GM23338 (cell line): ENCODE measurements around the gene NYAP2. TPM values are rescaled to one million over a fixed set of nuclear protein-coding genes. Genes with fewer than 3 reads are reported as not detected.

ENCODE experiments used
- ATAC-seq: fragments of 200-7000 bp; cut with Tn5 transposase; 3 replicates; pipeline ENCODE4 v1.9.1; 2020
- DNase-seq: peaks from one replicate; pipeline ENCODE4 v3.0.0-alpha.2; 2015; ENCODE audit warnings: low spot score
- H2AFZ ChIP-seq: fragments of 200-600 bp; sonication (generic); 2 replicates; pipeline ENCODE4 v1.8.0; 2016; ENCODE audit warnings: antibody characterized with exemption, mild to moderate bottlenecking, moderate library complexity
- H3F3A ChIP-seq: fragments of 200-600 bp; sonication (generic); replicated peaks from 2 replicates; pipeline ENCODE4 v1.8.0; 2017; ENCODE audit warnings: antibody characterized with exemption, mixed run types, low read depth
- H3K27ac ChIP-seq: fragments of 200-600 bp; sonication (generic); 2 replicates; pipeline ENCODE4 v1.6.1; 2016; ENCODE audit warnings: low read depth
- H3K27me3 ChIP-seq: fragments of 200-600 bp; sonication (generic); 2 replicates; pipeline ENCODE4 v1.8.0; 2016; ENCODE audit warnings: mild to moderate bottlenecking, mixed run types, moderate library complexity; ENCODE audit not compliant: insufficient read depth
- H3K36me3 ChIP-seq: fragments of 200-600 bp; sonication (generic); 2 replicates; pipeline ENCODE4 v1.8.0; 2016; ENCODE audit warnings: mild to moderate bottlenecking; ENCODE audit not compliant: insufficient read depth
- H3K4me1 ChIP-seq: fragments of 200-600 bp; sonication (generic); 2 replicates; pipeline ENCODE4 v1.8.0; 2016; ENCODE audit warnings: mild to moderate bottlenecking, moderate library complexity; ENCODE audit not compliant: insufficient read depth
- H3K4me2 ChIP-seq: fragments of 200-600 bp; sonication (generic); 2 replicates; pipeline ENCODE4 v1.7.1; 2017; ENCODE audit warnings: mixed run types
- H3K4me3 ChIP-seq: fragments of 200-600 bp; sonication (generic); 2 replicates; pipeline ENCODE4 v1.6.1; 2016; ENCODE audit warnings: mixed run types
- H3K79me2 ChIP-seq: fragments of 200-600 bp; sonication (generic); replicated peaks from 2 replicates; pipeline ENCODE4 v1.8.0; 2017; ENCODE audit warnings: mild to moderate bottlenecking; ENCODE audit not compliant: insufficient read depth
- H3K9me2 ChIP-seq: fragments of 200-600 bp; sonication (generic); 2 replicates; pipeline ENCODE4 v1.8.0; 2017; ENCODE audit not compliant: insufficient read depth
- H4K20me1 ChIP-seq: fragments of 200-600 bp; sonication (generic); replicated peaks from 2 replicates; pipeline ENCODE4 v1.8.0; 2017; ENCODE audit warnings: mild to moderate bottlenecking; ENCODE audit not compliant: insufficient read depth
- H3K27ac Mint-ChIP-seq: 2 replicates; pipeline ENCODE4 v1.8.0; 2020; ENCODE audit warnings: inconsistent platforms, mild to moderate bottlenecking, moderate library complexity, mixed read lengths
- H3K27me3 Mint-ChIP-seq: 3 replicates; pipeline ENCODE4 v1.8.0; 2022; ENCODE audit warnings: low read depth, mild to moderate bottlenecking, moderate library complexity, mixed read lengths, inconsistent platforms; ENCODE audit not compliant: insufficient read depth, poor library complexity
- H3K36me3 Mint-ChIP-seq: 3 replicates; pipeline ENCODE4 v1.8.0; 2021; ENCODE audit warnings: low read depth, mild to moderate bottlenecking, inconsistent platforms, moderate library complexity, mixed read lengths
- H3K4me1 Mint-ChIP-seq: 3 replicates; pipeline ENCODE4 v1.8.0; 2020; ENCODE audit warnings: mild to moderate bottlenecking, inconsistent platforms, mixed read lengths
- H3K4me3 Mint-ChIP-seq: 3 replicates; pipeline ENCODE4 v1.8.0; 2021; ENCODE audit warnings: moderate library complexity, mild to moderate bottlenecking, inconsistent platforms, mixed read lengths
- H3K9me3 Mint-ChIP-seq: 3 replicates; pipeline ENCODE4 v1.8.0; 2020; ENCODE audit warnings: moderate library complexity, mild to moderate bottlenecking, inconsistent platforms, mixed read lengths
- CREB1 ChIP-seq: fragments of 250-450 bp; sonication (Bioruptor Pico); IDR thresholded peaks from 2 replicates; pipeline ENCODE4 v1.5.0; 2020; ENCODE audit warnings: low read depth, mild to moderate bottlenecking, moderate library complexity
- CTCF ChIP-seq, 2 experiments: fragments of 200-600 bp in 1 of 2; sonication (generic) in 1 of 2; conservative IDR thresholded peaks; 2 replicates each; pipeline versions ENCODE4 v1.5.1 to v1.6.1; 2016 to 2017; ENCODE audit warnings: antibody characterized with exemption in 2 of 2, low read depth in 2 of 2, mild to moderate bottlenecking in 2 of 2, moderate library complexity in 1 of 2
- EZH2 ChIP-seq: fragments of 200-600 bp; sonication (generic); IDR thresholded peaks from one replicate; pipeline ENCODE4 v1.8.0; 2017; ENCODE audit warnings: antibody characterized with exemption, mild to moderate bottlenecking, low read depth; ENCODE audit not compliant: unreplicated experiment
- JUNB ChIP-seq: IDR thresholded peaks from one replicate; pipeline ENCODE4 v1.6.1; 2016; ENCODE audit warnings: antibody characterized with exemption; ENCODE audit not compliant: unreplicated experiment
- POLR2AphosphoS5 ChIP-seq: IDR thresholded peaks from 2 replicates; pipeline ENCODE4 v1.6.1; 2016; ENCODE audit warnings: antibody characterized with exemption, low read depth
- STAT1 ChIP-seq: IDR thresholded peaks from one replicate; pipeline ENCODE4 v1.6.1; 2016; ENCODE audit warnings: antibody characterized with exemption; ENCODE audit not compliant: unreplicated experiment
- ZNF114 ChIP-seq: fragments of 250-450 bp; sonication (Bioruptor Pico); IDR thresholded peaks from 2 replicates; pipeline ENCODE4 v1.5.0; 2020; ENCODE audit warnings: mild to moderate bottlenecking, moderate library complexity
- ZNF331 ChIP-seq: fragments of 250-450 bp; sonication (Bioruptor Pico); IDR thresholded peaks from 2 replicates; pipeline ENCODE4 v1.5.0; 2020; ENCODE audit warnings: low read depth, mild to moderate bottlenecking, moderate library complexity
- ZNF462 ChIP-seq: fragments of 250-450 bp; sonication (Bioruptor Pico); IDR thresholded peaks from 2 replicates; pipeline ENCODE4 v1.5.0; 2020; ENCODE audit warnings: mild to moderate bottlenecking, moderate library complexity
- polyA plus RNA-seq: library from polyadenylated mRNA; unstranded; fragments of >200 nt; fragmentation: Nextera tagmentation; extraction: Ambion mirVana; gene quantifications from 2 replicates; pipeline ENCODE4 v1.2.1, GENCODE V29; 2016
- total RNA-seq: library from RNA; depleted of rRNA; stranded (reverse); fragments of >200 nt; shearing (Covaris generic); gene quantifications from 2 replicates; pipeline ENCODE4 v1.2.3, GENCODE V29; 2014
- TF ChIP-seq, protein P1 (sequence below): IDR thresholded peaks from one replicate; pipeline ENCODE4 v1.6.1; 2018; ENCODE audit warnings: antibody characterized with exemption; ENCODE audit not compliant: unreplicated experiment

Gene NYAP2
- total and polyA plus RNA-seq, 2 experiments from 2014 or later: not detected

GRCh38 chr2:225378984-225379383 lies 20.5 kb upstream of the NYAP2 start:
- no peak overlapping the region for H3K4me3 Mint-ChIP-seq
- H3K27ac Mint-ChIP-seq: no peak overlapping the region
- peaks cover 33% of the 10 kb centered on the region for H3K4me1 Mint-ChIP-seq
- DNase-seq (peak; percentile 46), ATAC-seq (peak; percentile 77)
- peaks cover 5% of the 10 kb centered on the region; the same call in 1 of the 2 replicates for H3K9me2 ChIP-seq
- no peaks in the 10 kb centered on the region for H3K36me3 ChIP-seq
- H3K27me3 ChIP-seq: no peaks in the 10 kb centered on the region
- H3F3A ChIP-seq: no peaks in the 10 kb centered on the region
- H4K20me1 ChIP-seq: no peaks in the 10 kb centered on the region
- no peaks in the 10 kb centered on the region for H3K36me3 Mint-ChIP-seq
- H3K27me3 Mint-ChIP-seq: no peaks in the 10 kb centered on the region
- peaks cover 16% of the 10 kb centered on the region; the same call in 1 of the 2 replicates for H3K4me1 ChIP-seq
- H3K4me2 ChIP-seq: no peak overlapping the region
- H3K79me2 ChIP-seq: no peaks in the 10 kb centered on the region
- H3K9me3 Mint-ChIP-seq: no peaks in the 10 kb centered on the region
- no peak overlapping the region for H3K4me3 ChIP-seq
- TF ChIP-seq POLR2AphosphoS5 (no peak), ZNF462 (CRISPR knock-in tag) (peak; percentile 60; the same call in 1 of the 2 replicates), ZNF114 (CRISPR knock-in tag) (no peak), CREB1 (CRISPR knock-in tag) (0 out of 2 replicates have a peak, but pooled peaks have one; percentile 22)
- H2AFZ ChIP-seq: no peak overlapping the region
- no peak overlapping the region for H3K27ac ChIP-seq

- ATAC-seq: no peak
- Mint-ChIP-seq H3K27ac (no peak overlapping the region), H3K4me1 (peaks cover 33% of the 10 kb centered on the region), H3K9me3 (no peaks in the 10 kb centered on the region), H3K4me3 (no peak overlapping the region), H3K27me3 (no peaks in the 10 kb centered on the region), H3K36me3 (no peaks in the 10 kb centered on the region)
- Histone ChIP-seq H3K27ac (no peak overlapping the region), H3F3A (no peaks in the 10 kb centered on the region), H4K20me1 (no peaks in the 10 kb centered on the region), H3K79me2 (no peaks in the 10 kb centered on the region), H3K36me3 (no peaks in the 10 kb centered on the region), H2AFZ (no peak overlapping the region), H3K4me3 (no peak overlapping the region), H3K4me1 (peaks cover 16% of the 10 kb centered on the region; the same call in 1 of the 2 replicates), H3K4me2 (no peak overlapping the region), H3K27me3 (no peaks in the 10 kb centered on the region), H3K9me2 (peaks cover 5% of the 10 kb centered on the region; the same call in 1 of the 2 replicates)
- TF ChIP-seq CREB1 (CRISPR knock-in tag) (no peak), EZH2 (no peak), ZNF331 (no peak), POLR2AphosphoS5 (no peak), STAT1 (no peak), CTCF (conservative IDR thresholded peaks at IDR 0.05; ENCODE audit: low read depth in 2 of 2) (no peak), JUNB (no peak)
- TF ChIP-seq, protein P1, sequence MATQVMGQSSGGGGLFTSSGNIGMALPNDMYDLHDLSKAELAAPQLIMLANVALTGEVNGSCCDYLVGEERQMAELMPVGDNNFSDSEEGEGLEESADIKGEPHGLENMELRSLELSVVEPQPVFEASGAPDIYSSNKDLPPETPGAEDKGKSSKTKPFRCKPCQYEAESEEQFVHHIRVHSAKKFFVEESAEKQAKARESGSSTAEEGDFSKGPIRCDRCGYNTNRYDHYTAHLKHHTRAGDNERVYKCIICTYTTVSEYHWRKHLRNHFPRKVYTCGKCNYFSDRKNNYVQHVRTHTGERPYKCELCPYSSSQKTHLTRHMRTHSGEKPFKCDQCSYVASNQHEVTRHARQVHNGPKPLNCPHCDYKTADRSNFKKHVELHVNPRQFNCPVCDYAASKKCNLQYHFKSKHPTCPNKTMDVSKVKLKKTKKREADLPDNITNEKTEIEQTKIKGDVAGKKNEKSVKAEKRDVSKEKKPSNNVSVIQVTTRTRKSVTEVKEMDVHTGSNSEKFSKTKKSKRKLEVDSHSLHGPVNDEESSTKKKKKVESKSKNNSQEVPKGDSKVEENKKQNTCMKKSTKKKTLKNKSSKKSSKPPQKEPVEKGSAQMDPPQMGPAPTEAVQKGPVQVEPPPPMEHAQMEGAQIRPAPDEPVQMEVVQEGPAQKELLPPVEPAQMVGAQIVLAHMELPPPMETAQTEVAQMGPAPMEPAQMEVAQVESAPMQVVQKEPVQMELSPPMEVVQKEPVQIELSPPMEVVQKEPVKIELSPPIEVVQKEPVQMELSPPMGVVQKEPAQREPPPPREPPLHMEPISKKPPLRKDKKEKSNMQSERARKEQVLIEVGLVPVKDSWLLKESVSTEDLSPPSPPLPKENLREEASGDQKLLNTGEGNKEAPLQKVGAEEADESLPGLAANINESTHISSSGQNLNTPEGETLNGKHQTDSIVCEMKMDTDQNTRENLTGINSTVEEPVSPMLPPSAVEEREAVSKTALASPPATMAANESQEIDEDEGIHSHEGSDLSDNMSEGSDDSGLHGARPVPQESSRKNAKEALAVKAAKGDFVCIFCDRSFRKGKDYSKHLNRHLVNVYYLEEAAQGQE: no peak
- DNase-seq: no peak
These were observed 19.7 kb upstream of the NYAP2 start for GRCh38 chr2:225379856-225380255.
